ENCODE data around the gene PCSK1. TPM values are rescaled to one million over a fixed set of nuclear protein-coding genes. Genes with fewer than 3 reads are reported as not detected.

Gene PCSK1
- total RNA-seq, 1 experiment from 2014 or later = not detected

DNA sequence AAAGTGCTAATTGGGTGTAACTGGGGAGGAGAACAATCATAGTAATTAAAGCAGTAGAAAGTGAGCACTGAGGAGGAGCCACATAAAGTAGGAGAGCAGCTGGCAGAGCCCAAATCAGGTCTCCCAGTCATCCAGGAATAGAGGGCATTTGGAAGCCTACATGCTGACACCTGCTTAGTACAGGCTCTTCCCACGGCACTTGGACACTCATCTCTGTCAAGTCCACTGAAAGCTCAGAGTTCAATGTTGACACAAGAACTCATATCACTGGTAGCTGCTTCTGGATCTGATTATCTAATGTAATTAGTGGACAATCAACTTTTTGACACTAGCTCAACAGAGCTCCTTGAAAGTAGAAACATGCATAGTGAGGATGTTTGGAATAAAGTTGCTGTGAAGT, 45.9 kb upstream of the PCSK1 start:
- H3K9me2 ChIP-seq (ENCODE audit: insufficient read depth) = no peaks in the 10 kb centered on the region
- no peaks in the 10 kb centered on the region for H4K20me1 ChIP-seq (ENCODE audit: insufficient read depth)
- no peak for ATAC-seq
- no peaks in the 10 kb centered on the region for H3K4me1 ChIP-seq (ENCODE audit: control insufficient read depth in 1 of 2, insufficient read depth in 2 of 2, low read length in 2 of 2)
- ChIA-PET RAD21 (ENCODE audit: low non-redundant PET in 1 of 2, low total read pairs in 2 of 2, uncharacterized antibody in 2 of 2, unreplicated experiment in 2 of 2) (no interaction called here), POLR2A (no interaction called here), CTCF (no interaction called here)
- H3K4me2 ChIP-seq (ENCODE audit: low read length) = no peak overlapping the region
- no peaks in the 10 kb centered on the region for H3K36me3 ChIP-seq (ENCODE audit: control insufficient read depth in 1 of 2, insufficient read depth in 2 of 2, low read length in 2 of 2)
- H3K27me3 ChIP-seq (ENCODE audit: insufficient read depth, low read length) = peaks cover 14% of the 10 kb centered on the region; the same call in 1 of the 2 replicates
- TF ChIP-seq, protein P1, sequence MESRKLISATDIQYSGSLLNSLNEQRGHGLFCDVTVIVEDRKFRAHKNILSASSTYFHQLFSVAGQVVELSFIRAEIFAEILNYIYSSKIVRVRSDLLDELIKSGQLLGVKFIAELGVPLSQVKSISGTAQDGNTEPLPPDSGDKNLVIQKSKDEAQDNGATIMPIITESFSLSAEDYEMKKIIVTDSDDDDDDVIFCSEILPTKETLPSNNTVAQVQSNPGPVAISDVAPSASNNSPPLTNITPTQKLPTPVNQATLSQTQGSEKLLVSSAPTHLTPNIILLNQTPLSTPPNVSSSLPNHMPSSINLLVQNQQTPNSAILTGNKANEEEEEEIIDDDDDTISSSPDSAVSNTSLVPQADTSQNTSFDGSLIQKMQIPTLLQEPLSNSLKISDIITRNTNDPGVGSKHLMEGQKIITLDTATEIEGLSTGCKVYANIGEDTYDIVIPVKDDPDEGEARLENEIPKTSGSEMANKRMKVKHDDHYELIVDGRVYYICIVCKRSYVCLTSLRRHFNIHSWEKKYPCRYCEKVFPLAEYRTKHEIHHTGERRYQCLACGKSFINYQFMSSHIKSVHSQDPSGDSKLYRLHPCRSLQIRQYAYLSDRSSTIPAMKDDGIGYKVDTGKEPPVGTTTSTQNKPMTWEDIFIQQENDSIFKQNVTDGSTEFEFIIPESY (IDR thresholded peaks at IDR 0.05; ENCODE audit: extremely low read depth, insufficient replicate concordance, low read length) = no peak
- TF ChIP-seq YY1 (IDR thresholded peaks at IDR 0.05; ENCODE audit: extremely low read depth, insufficient replicate concordance, low read depth, low read length) (no peak), SRF (IDR thresholded peaks at IDR 0.05; ENCODE audit: low read depth) (no peak), ELF1 (IDR thresholded peaks at IDR 0.05; ENCODE audit: borderline replicate concordance, low read depth) (no peak)
- no peak overlapping the region for H2AFZ ChIP-seq (ENCODE audit: low read depth, low read length, poor library complexity, severe bottlenecking)
- BruUV-seq (replicated peaks) = no TSS peak
- no peak for DNase-seq (ENCODE audit: low read depth, low spot score)
- H3K79me2 ChIP-seq (ENCODE audit: insufficient read depth, low read length) = no peaks in the 10 kb centered on the region
- no peak overlapping the region for H3K4me3 ChIP-seq (replicated peaks in 1 of 2; ENCODE audit: low read depth in 1 of 2, low read length in 2 of 2)
- no peak overlapping the region for H3K27ac ChIP-seq (ENCODE audit: low read depth, low read length)
- no peaks in the 10 kb centered on the region for H3K9me3 ChIP-seq (ENCODE audit: control insufficient read depth in 1 of 2, insufficient read depth in 1 of 2, low read depth in 1 of 2, low read length in 2 of 2)
- intact Hi-C loops (cut with micrococcal nuclease) = no loop called here
- H3K9ac ChIP-seq (ENCODE audit: low read length) = no peak overlapping the region

DNA sequence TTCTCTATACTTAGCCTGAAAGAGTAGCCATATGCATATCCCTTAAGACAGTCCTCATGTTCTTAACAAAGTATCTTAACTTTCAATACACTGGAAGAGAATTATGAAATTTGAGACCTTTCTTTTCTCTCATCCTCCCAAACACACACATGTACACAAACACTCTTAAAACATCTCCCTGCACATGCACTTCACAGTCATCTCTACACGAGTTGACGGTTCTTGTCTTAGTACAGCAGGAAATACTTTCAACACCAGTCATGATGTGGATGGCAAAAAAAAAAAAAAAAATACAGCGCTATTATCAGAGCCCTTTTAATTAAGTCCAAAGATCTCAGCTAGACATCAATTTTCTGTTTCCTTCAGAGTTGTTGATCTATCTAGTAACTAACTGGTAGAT, 43.6 kb upstream of the PCSK1 start:
- no peaks in the 10 kb centered on the region for H3K36me3 ChIP-seq (ENCODE audit: control insufficient read depth in 1 of 2, insufficient read depth in 2 of 2, low read length in 2 of 2)
- H3K4me3 ChIP-seq (replicated peaks in 1 of 2; ENCODE audit: low read depth in 1 of 2, low read length in 2 of 2) = no peak overlapping the region
- no peak overlapping the region for H3K9ac ChIP-seq (ENCODE audit: low read length)
- ChIA-PET POLR2A (no interaction called here), CTCF (no interaction called here), RAD21 (ENCODE audit: low non-redundant PET in 1 of 2, low total read pairs in 2 of 2, uncharacterized antibody in 2 of 2, unreplicated experiment in 2 of 2) (no interaction called here)
- H3K27me3 ChIP-seq (ENCODE audit: insufficient read depth, low read length) = peaks cover 18% of the 10 kb centered on the region; the same call in 1 of the 2 replicates
- H2AFZ ChIP-seq (ENCODE audit: low read depth, low read length, poor library complexity, severe bottlenecking) = no peak overlapping the region
- ATAC-seq (no peak), DNase-seq (ENCODE audit: low read depth, low spot score) (no peak)
- no peaks in the 10 kb centered on the region for H3K9me2 ChIP-seq (ENCODE audit: insufficient read depth)
- TF ChIP-seq CEBPB (IDR thresholded peaks at IDR 0.05; ENCODE audit: low read depth) (no peak), SIN3A (IDR thresholded peaks at IDR 0.05; ENCODE audit: low read depth) (no peak), SP1 (IDR thresholded peaks at IDR 0.05; ENCODE audit: low read depth) (no peak), YY1 (IDR thresholded peaks at IDR 0.05; ENCODE audit: extremely low read depth, insufficient replicate concordance, low read depth, low read length) (no peak), ZNF274 (IDR thresholded peaks at IDR 0.05; ENCODE audit: low read depth, low read length) (no peak), POLR2A (IDR thresholded peaks at IDR 0.05; ENCODE audit: borderline replicate concordance, extremely low read depth, insufficient read depth, insufficient read length) (no peak), EGR1 (IDR thresholded peaks at IDR 0.05; ENCODE audit: low read depth) (no peak), FOSL1 (IDR thresholded peaks at IDR 0.05; ENCODE audit: low read depth) (no peak), CBX3 (IDR thresholded peaks at IDR 0.05; ENCODE audit: low read depth) (no peak)
- TF ChIP-seq, protein P1 (IDR thresholded peaks at IDR 0.05; ENCODE audit: extremely low read depth, insufficient replicate concordance, low read length) = no peak
- no peaks in the 10 kb centered on the region for H3K9me3 ChIP-seq (ENCODE audit: control insufficient read depth in 1 of 2, insufficient read depth in 1 of 2, low read depth in 1 of 2, low read length in 2 of 2)
- H3K27ac ChIP-seq (ENCODE audit: low read depth, low read length) = no peak overlapping the region
- no peaks in the 10 kb centered on the region for H4K20me1 ChIP-seq (ENCODE audit: insufficient read depth)
- BruUV-seq (replicated peaks) = no TSS peak
- no peaks in the 10 kb centered on the region for H3K79me2 ChIP-seq (ENCODE audit: insufficient read depth, low read length)
- intact Hi-C loops (cut with micrococcal nuclease) = no loop called here
- no peak overlapping the region for H3K4me2 ChIP-seq (ENCODE audit: low read length)
- no peaks in the 10 kb centered on the region for H3K4me1 ChIP-seq (ENCODE audit: control insufficient read depth in 1 of 2, insufficient read depth in 2 of 2, low read length in 2 of 2)

Measured in HCT116 (cell line).